Retinal pigment epithelial cell (primary cell): ENCODE data around the gene MCF2L.

Experiments used
- DNase-seq: peaks from one replicate; pipeline ENCODE4 v3.0.0-alpha.2; 2010; ENCODE audit warnings: low read depth
- H3K4me3 ChIP-seq: 2 replicates; pipeline ENCODE4 v1.5.1; 2011; ENCODE audit warnings: mild to moderate bottlenecking, low read length, control low read depth, moderate library complexity
- CTCF ChIP-seq: conservative IDR thresholded peaks from 2 replicates; pipeline ENCODE4 v1.5.1; 2011; ENCODE audit warnings: low read depth, low read length, control low read depth, inconsistent platforms

The MCF2L gene

GRCh38 chr13:113047587-113047986, 78.6 kb downstream of the MCF2L start:
- H3K4me3 ChIP-seq, result no peak overlapping the region
- no peak for DNase-seq
- TF ChIP-seq CTCF, result no peak

GRCh38 chr13:113048766-113049165, 79.8 kb downstream of the MCF2L start:
- no peak for TF ChIP-seq CTCF
- H3K4me3 ChIP-seq, result no peak overlapping the region
- DNase-seq, result no peak

GRCh38 chr13:113049521-113049941, 80.5 kb downstream of the MCF2L start:
- no peak for TF ChIP-seq CTCF
- DNase-seq, result no peak
- no peak overlapping the region for H3K4me3 ChIP-seq

- no peak overlapping the region for H3K4me3 ChIP-seq
- TF ChIP-seq CTCF, result no peak
- DNase-seq, result no peak
Observed at GRCh38 chr13:113049981-113050380, 81.0 kb downstream of the MCF2L start.

- no peak overlapping the region for H3K4me3 ChIP-seq
- DNase-seq, result no peak
- no peak for TF ChIP-seq CTCF
Observed at GRCh38 chr13:113050734-113051431, 81.9 kb downstream of the MCF2L start.

GRCh38 chr13:113051641-113052040, 82.6 kb downstream of the MCF2L start:
- no peak overlapping the region for H3K4me3 ChIP-seq
- DNase-seq, result no peak
- TF ChIP-seq CTCF, result no peak

- TF ChIP-seq CTCF, result no peak
- no peak for DNase-seq
- H3K4me3 ChIP-seq, result no peak overlapping the region
Observed at GRCh38 chr13:113052206-113052605, 83.2 kb downstream of the MCF2L start.
